Endothelial cell of umbilical vein (primary cell): ENCODE results near the gene CEP95.

Source experiments
- EZH2 ChIP-seq: IDR thresholded peaks from 2 replicates; pipeline ENCODE4 v1.6.1; 2012; ENCODE audit warnings: borderline replicate concordance, low read depth, mild to moderate bottlenecking, moderate library complexity, low read length, inconsistent platforms; ENCODE audit not compliant: severe bottlenecking
- MYC ChIP-seq: IDR thresholded peaks from one replicate; pipeline ENCODE4 v1.6.1; 2011; ENCODE audit warnings: mild to moderate bottlenecking, low read depth, low read length
- TF ChIP-seq, protein P1 (sequence below), 2 donors: IDR thresholded peaks; 1 replicate in 1 of 2; 2 replicates in 1 of 2; pipeline ENCODE4 v1.5.1; 2011; ENCODE audit warnings: low read length in 2 of 2, mild to moderate bottlenecking in 2 of 2, moderate library complexity in 2 of 2, control low read depth in 1 of 2, inconsistent platforms in 1 of 2, low read depth in 1 of 2; ENCODE audit not compliant: insufficient read depth in 1 of 2; ENCODE audit errors: extremely low read depth in 1 of 2
- TF ChIP-seq, protein P2 (sequence below): IDR thresholded peaks from 2 replicates; pipeline ENCODE4 v1.6.1; 2011; ENCODE audit not compliant: insufficient read depth, insufficient read length

DNA sequence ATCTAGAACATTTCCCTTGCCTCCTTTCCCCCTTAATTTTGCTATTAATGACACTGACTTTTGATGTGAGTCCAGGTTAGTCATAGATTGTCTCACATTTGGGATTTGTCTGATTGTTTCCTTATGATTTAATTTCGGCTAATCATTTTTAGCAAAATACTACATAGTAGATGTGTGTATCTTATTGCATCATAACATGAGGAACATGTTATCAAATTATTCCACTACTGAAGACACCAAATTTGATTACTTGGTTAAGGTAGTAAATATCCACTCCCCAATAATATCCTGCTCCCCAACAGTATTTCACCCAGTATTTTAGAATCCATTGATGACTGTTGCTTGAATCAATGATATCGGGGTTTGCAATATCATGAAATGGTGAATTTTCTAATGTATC is 12.7 kb upstream of the CEP95 start:
- TF ChIP-seq, protein P1, sequence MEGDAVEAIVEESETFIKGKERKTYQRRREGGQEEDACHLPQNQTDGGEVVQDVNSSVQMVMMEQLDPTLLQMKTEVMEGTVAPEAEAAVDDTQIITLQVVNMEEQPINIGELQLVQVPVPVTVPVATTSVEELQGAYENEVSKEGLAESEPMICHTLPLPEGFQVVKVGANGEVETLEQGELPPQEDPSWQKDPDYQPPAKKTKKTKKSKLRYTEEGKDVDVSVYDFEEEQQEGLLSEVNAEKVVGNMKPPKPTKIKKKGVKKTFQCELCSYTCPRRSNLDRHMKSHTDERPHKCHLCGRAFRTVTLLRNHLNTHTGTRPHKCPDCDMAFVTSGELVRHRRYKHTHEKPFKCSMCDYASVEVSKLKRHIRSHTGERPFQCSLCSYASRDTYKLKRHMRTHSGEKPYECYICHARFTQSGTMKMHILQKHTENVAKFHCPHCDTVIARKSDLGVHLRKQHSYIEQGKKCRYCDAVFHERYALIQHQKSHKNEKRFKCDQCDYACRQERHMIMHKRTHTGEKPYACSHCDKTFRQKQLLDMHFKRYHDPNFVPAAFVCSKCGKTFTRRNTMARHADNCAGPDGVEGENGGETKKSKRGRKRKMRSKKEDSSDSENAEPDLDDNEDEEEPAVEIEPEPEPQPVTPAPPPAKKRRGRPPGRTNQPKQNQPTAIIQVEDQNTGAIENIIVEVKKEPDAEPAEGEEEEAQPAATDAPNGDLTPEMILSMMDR (IDR thresholded peaks at IDR 0.05; ENCODE audit: extremely low read depth in 1 of 2, insufficient read depth in 1 of 2, low read depth in 1 of 2, low read length in 2 of 2): no peak
- no peak for TF ChIP-seq MYC
- no peak for TF ChIP-seq EZH2
- TF ChIP-seq, protein P2, sequence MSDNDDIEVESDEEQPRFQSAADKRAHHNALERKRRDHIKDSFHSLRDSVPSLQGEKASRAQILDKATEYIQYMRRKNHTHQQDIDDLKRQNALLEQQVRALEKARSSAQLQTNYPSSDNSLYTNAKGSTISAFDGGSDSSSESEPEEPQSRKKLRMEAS: no peak
